ENCODE data around the gene PLEKHA1.

PLEKHA1 gene

GRCh38 chr10:122346326-122346950 is 28.1 kb upstream of the PLEKHA1 start:
- DNase-seq, result no peak

- DNase-seq, result no peak
Measured at GRCh38 chr10:122347170-122347841, 27.2 kb upstream of the PLEKHA1 start.

GRCh38 chr10:122348512-122348911 is 26.0 kb upstream of the PLEKHA1 start:
- DNase-seq, result no peak

GRCh38 chr10:122348935-122349361 is 25.6 kb upstream of the PLEKHA1 start:
- no peak for DNase-seq

DNA sequence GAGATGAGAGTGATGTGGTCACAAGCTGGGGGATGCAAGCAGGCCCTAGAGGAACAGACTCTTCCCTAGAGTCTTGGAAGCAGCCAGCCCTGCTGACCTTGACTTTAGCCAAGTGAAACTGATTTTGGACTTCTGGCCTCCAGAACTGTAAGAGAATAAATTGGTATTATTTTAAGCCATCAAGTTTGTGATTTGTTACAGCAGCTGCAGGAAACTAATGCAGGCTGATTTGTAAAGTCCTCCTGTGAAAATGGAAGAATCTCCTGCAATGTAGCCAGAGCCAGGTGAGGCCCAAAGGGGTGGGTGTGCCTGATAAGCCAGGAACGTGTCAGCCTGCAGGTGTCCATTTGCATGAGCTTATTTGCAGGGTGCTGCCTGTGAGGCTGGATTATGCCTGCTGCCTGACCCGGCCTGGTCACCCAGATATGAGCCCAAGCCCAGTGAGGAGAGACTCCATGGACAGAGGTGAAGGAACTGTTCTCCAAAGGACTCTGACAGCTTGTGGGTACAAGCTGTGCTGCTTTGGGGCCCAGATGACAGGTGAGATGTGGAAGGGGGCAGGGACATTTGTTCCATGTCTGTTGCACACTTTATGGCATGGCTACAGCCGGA is 24.6 kb upstream of the PLEKHA1 start:
- DNase-seq, result no peak

DNA sequence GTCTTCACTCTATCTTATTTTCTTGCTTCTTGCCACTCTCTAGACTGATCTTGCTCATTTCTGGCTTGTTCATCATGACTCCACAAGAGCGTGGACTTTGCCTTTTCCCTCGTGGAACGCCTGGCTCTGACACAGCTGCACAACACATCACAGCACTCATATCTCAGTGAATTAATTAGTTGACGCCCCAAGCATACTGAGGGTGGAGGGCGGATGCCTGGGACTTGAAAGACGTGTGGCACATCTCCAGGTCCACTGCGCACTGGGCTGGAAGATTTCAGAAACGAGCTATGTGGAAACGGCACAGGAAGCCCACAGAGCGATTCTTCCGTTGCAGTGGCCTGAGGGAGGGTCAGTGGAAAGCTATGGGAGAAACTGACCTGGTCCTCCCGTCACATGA is 23.6 kb upstream of the PLEKHA1 start:
- DNase-seq, result no peak

- DNase-seq, result no peak
Measured at GRCh38 chr10:122352817-122353525, 21.5 kb upstream of the PLEKHA1 start.

GRCh38 chr10:122354383-122354782 is 20.1 kb upstream of the PLEKHA1 start:
- no peak for DNase-seq

- DNase-seq, result no peak
Measured at GRCh38 chr10:122357685-122358084, 16.8 kb upstream of the PLEKHA1 start.

DNA sequence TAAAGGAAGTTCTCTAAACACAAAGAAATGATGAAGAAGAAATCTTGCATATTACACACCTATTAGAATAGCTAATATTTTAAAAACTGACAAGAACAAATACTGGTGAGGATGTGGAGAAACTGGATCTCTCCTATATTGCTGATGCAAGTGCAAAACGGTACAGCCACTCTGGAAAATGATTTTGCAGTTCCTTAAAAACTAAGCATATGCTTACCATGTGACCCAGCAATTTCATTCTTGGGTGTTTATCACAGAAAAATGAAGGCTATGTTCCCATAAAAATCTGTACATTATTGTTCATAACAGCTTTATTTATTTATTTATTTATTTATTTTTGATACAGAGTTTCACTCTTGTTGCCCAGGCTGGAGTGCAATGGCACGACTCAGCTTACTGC is 14.9 kb upstream of the PLEKHA1 start:
- no peak for DNase-seq

DNA sequence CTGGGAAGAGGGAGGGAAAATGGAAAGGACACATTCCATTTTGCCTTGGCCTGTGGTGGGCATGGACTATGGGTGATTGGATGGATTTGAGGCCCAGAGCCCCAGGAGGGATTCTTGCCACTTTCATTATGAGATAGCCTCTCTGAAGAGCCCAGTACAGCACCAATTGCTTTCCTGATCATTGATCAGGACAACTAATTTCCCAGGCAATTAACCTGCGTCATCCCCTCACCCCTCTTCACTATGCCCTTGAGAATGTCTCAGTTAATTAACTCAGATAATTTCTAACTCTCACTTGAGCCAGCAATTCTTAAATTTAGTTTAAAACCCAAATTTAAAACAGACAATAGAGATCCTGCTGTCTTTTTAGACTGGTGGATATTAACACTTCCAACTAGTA is 13.5 kb upstream of the PLEKHA1 start:
- no peak for DNase-seq

DNA sequence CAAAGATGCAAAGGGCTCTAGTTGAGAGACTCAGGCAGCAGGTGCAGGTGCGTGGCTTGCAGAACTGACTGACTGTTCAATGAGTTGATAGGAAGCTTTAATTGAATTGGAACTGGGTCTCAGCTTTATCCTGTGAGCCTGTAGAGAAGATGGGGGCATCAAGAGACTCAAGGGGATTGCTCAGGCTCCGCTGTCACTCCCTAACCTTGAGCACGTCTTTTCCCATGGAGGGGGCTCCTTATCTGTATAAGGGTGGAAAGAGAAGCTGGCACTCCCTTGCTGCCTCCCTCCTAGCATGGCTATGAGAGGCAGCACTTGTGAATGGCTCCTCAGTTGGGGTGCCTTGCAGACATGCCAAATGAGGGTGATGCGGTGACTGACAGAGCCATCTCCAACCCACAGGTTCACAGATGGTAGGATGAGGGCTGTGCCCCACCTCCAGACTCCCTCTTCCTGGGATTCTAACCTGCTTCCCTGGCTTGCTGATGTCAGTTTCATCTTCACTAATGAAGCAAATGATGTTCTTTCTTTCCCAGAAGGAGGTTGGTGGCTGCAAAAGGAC is 12.4 kb upstream of the PLEKHA1 start:
- no peak for DNase-seq

GRCh38 chr10:122362621-122363020 is 11.9 kb upstream of the PLEKHA1 start:
- DNase-seq, result no peak

DNA sequence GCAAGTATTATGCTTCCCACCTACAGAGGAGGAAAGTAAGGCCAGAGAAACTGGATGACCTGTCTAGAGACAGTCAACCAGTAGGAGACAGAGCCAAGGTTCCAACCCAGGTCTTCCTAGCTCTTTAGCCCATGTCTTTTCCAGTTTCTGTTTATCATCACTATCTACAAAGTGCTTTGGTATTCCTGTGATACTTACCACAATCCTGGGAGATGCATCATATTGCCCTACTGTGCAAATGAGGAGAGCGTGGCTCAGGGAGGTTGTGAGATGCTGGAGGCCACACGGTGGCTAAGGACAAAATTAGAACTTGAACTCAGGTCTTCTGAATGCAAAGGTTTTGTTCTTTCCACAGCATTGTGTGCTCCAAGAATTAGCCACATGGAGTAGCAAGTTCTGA is 11.2 kb upstream of the PLEKHA1 start:
- DNase-seq, result no peak

DNA sequence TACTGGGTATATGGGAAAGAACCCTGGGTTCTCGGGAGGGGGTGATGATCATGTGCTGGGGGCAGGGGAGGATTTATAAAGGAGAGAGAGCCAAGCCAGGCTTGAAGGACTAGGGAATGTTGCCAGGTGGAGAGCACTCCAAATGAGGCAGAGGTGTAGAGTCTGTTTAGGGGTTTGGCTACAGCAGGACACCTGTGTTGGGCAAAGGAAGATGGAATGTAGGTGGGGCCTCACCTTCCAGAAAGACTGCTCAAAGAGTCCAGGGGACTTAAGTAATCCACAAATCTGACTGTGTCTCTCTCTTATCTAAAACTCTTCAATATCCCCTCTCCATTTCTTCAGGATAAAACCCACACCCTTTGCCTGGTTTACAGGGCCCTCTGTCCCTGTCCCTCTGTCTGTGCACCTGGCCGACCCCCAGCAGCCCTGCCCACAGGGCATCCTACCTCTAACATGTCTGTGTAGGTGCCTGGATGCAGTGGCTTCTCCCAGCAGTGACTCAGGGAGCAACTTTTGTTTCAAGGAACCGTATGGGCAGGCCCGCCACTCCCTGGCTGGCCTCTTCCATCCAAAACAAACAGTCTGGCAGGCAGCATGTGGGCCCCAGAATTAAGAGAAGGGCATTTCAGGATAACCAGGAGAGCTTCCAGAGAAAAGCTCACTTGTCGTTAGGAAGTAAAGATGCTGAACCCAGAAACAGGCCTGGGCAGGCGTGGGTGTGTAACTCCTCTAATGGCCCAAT is 10.6 kb upstream of the PLEKHA1 start:
- no peak for DNase-seq

GRCh38 chr10:122368502-122369254 is 5.8 kb upstream of the PLEKHA1 start:
- DNase-seq, result peak in 38 of 58 donors; percentile 15 to 77 (median 44)

DNA sequence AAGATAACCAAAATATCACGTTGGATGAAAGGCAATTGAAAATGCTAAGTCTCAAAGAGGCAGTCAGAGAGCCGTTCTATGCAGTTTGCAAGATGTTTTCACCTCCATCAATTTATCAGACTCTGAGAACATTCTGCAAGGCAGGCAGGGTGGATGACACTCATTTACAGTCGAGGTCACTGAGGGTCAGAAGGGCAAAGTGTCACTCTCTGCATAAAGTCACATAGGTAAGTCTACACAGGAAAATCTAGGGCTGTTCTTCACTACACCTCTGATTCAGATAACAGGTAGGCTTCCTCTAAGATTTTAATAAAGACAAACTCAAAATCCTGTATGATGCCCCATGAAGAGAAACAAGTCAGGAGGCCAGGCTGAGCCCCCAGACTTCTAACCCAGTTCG is 1.4 kb upstream of the PLEKHA1 start:
- DNase-seq, result no peak

DNA sequence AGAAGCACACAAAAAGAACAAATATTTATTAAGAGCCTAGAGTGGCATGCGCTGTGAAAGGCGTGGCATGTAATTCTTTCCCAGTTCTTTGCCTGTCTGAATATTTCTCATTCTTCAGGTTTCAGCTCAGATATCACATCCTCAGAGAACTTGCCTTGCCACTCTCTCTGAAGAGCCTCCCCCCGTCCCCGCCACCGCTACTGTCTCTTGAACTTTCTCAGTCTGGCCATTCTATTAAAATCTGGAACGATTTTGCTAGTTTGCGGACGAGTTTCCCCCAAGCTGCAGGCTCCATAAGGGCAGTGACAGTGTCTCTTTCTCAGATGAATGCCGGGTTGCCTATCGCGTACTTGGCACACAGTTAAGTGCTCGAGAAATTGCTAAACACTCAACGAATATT is 787 bp upstream of the PLEKHA1 start:
- DNase-seq, result peak in 15 of 58 donors; percentile 10 to 59 (median 52)

DNA sequence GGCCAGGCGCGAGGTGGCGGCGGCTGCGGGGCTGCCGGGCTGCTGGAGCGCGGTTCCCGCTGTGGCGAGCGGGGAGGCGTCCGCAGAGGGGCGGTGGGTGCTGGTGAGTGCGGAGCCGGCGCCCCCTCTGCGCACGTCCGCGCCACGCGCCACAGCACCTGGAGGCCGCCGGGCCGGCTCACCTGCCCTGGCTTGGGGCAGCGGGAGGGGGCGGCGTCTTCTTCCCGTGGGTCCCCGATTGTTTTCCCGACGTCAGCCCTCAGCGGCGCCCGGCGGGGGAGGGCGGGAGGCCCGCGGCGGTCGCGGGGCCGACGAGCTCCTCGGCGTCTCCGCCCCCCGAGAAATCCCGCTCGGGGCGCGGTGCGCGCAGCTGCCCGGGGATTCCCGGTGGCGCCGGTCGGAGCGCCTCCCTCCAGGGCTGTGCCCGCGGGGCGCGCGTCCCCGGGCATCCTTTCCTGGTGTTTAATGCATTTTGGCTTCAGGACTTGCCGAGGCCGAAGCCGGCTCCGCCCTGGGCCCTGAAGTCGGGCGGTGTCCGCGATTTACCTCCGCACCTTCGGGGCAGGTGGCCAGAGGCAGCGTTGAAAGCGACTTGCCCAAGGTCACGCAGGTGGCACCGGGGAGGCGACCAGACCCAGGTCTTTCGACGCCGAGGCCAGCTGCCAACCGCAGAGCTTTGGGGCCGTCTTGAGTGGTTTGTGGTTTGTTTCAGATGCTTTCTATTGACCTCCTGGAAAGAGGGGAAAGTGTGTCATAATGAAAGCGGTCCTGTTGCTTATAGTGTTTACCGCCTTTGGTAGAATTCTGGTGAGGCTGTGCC is 561 bp downstream of the PLEKHA1 start:
- DNase-seq, result peak in 38 of 58 donors; percentile 27 to 79 (median 58)

All from anterior cingulate cortex (tissue), 58 donors.